ENCODE results near the gene SAXO1.

Gene SAXO1

GRCh38 chr9:18910916-18911315 is 122.1 kb downstream of the SAXO1 start:
- DNase-seq (ENCODE audit: low read depth) = no peak

GRCh38 chr9:18910435-18910834 is 122.6 kb downstream of the SAXO1 start:
- no peak for DNase-seq (ENCODE audit: low read depth)

- no peak for DNase-seq (ENCODE audit: low read depth)
Measured at GRCh38 chr9:18909140-18910018, 123.6 kb downstream of the SAXO1 start.

GRCh38 chr9:18907927-18908625 is 124.9 kb downstream of the SAXO1 start:
- DNase-seq (ENCODE audit: low read depth) = no peak

GRCh38 chr9:18906656-18907395 is 126.2 kb downstream of the SAXO1 start:
- DNase-seq (ENCODE audit: low read depth) = no peak

GRCh38 chr9:18905883-18906629 is 127.0 kb downstream of the SAXO1 start:
- no peak for DNase-seq (ENCODE audit: low read depth)

GRCh38 chr9:18905028-18905882 is 127.8 kb downstream of the SAXO1 start:
- DNase-seq (ENCODE audit: low read depth) = no peak

- no peak for DNase-seq (ENCODE audit: low read depth)
Measured at GRCh38 chr9:18903450-18903849, 129.6 kb downstream of the SAXO1 start.

- no peak for DNase-seq (ENCODE audit: low read depth)
Measured at GRCh38 chr9:18896531-18897179, 136.4 kb downstream of the SAXO1 start.

- DNase-seq (ENCODE audit: low read depth) = no peak
Measured at GRCh38 chr9:18896004-18896403, 137.0 kb downstream of the SAXO1 start.

GRCh38 chr9:18893491-18893890 is 139.5 kb downstream of the SAXO1 start:
- DNase-seq (ENCODE audit: low read depth) = no peak

GRCh38 chr9:18893046-18893445 is 140.0 kb downstream of the SAXO1 start:
- DNase-seq (ENCODE audit: low read depth) = no peak

- DNase-seq (ENCODE audit: low read depth) = no peak
Measured at GRCh38 chr9:18891946-18892670, 140.9 kb downstream of the SAXO1 start.

GRCh38 chr9:18890372-18890771 is 142.6 kb downstream of the SAXO1 start:
- no peak for DNase-seq (ENCODE audit: low read depth)

- no peak for DNase-seq (ENCODE audit: low read depth)
Measured at GRCh38 chr9:18889550-18889949, 143.5 kb downstream of the SAXO1 start.

GRCh38 chr9:18888290-18888689 is 144.7 kb downstream of the SAXO1 start:
- no peak for DNase-seq (ENCODE audit: low read depth)

- DNase-seq (ENCODE audit: low read depth) = no peak
Measured at GRCh38 chr9:18887546-18887945, 145.5 kb downstream of the SAXO1 start.

GRCh38 chr9:18881758-18882157 is 151.3 kb downstream of the SAXO1 start:
- no peak for DNase-seq (ENCODE audit: low read depth)

GRCh38 chr9:18877984-18878383 is 155.0 kb downstream of the SAXO1 start:
- DNase-seq (ENCODE audit: low read depth) = no peak

Measured in activated T-cell treated with anti-CD3 and anti-CD28 coated beads for 1 hour (primary cell).